Suprapubic skin (tissue), 4 donors: ENCODE data around the gene ZSCAN30. TPM values are rescaled to one million over a fixed set of nuclear protein-coding genes. Genes with fewer than 3 reads are reported as not detected.

Experiments
- DNase-seq, 2 donors: peaks; one replicate each; pipeline ENCODE4 v3.0.0-alpha.2; 2019; ENCODE audit warnings: low spot score in 2 of 2
- H3K27ac ChIP-seq: fragments of 200-600 bp; sonication (generic); one replicate; pipeline ENCODE4 v1.5.1; 2019
- H3K27me3 ChIP-seq: fragments of 200-600 bp; sonication (generic); one replicate; pipeline ENCODE4 v1.5.1; 2019
- H3K36me3 ChIP-seq: fragments of 200-600 bp; sonication (generic); one replicate; pipeline ENCODE4 v1.5.1; 2019
- H3K4me1 ChIP-seq: fragments of 200-600 bp; sonication (generic); one replicate; pipeline ENCODE4 v1.5.1; 2019
- H3K4me3 ChIP-seq: fragments of 200-600 bp; sonication (generic); one replicate; pipeline ENCODE4 v1.5.1; 2019; ENCODE audit warnings: mild to moderate bottlenecking
- H3K9me3 ChIP-seq: fragments of 200-600 bp; sonication (generic); one replicate; pipeline ENCODE4 v1.5.1; 2019
- CTCF ChIP-seq, 2 donors: fragments of 200-600 bp in 1 of 2; fragments of 450-650 bp in 1 of 2; sonication (generic) in 1 of 2; IDR thresholded peaks; one replicate each; pipeline ENCODE4 v1.5.1; 2016 to 2019; ENCODE audit warnings: antibody characterized with exemption in 2 of 2, mild to moderate bottlenecking in 1 of 2, moderate library complexity in 1 of 2
- EP300 ChIP-seq: sonication (generic); formaldehyde crosslinking; IDR thresholded peaks from one replicate; pipeline ENCODE4 v1.6.1; 2017; ENCODE audit warnings: antibody characterized with exemption
- POLR2A ChIP-seq, 2 donors: fragments of 450-650 bp; IDR thresholded peaks; one replicate each; pipeline ENCODE4 v1.6.1; 2017; ENCODE audit warnings: antibody characterized with exemption in 2 of 2, mild to moderate bottlenecking in 2 of 2, moderate library complexity in 2 of 2
- POLR2AphosphoS5 ChIP-seq, 3 donors: sonication (generic); formaldehyde crosslinking; IDR thresholded peaks; one replicate each; pipeline ENCODE4 v1.6.1; 2017; ENCODE audit warnings: antibody characterized with exemption in 3 of 3
- WGBS: methylation state at CpG from one replicate; pipeline ENCODE4 v1.1.5; 2018; 5-methylcytosine and 5-hydroxymethylcytosine counted together
- total RNA-seq, 4 donors: library from RNA; depleted of rRNA; stranded (reverse); fragments of >200 nt; gene quantifications; one replicate each; pipeline ENCODE4 v1.1.0, GENCODE V29; 2016

Gene ZSCAN30
- total RNA-seq, 4 donors from 2014 or later: 9.6 to 25.2 (median 10.7) TPM

DNA sequence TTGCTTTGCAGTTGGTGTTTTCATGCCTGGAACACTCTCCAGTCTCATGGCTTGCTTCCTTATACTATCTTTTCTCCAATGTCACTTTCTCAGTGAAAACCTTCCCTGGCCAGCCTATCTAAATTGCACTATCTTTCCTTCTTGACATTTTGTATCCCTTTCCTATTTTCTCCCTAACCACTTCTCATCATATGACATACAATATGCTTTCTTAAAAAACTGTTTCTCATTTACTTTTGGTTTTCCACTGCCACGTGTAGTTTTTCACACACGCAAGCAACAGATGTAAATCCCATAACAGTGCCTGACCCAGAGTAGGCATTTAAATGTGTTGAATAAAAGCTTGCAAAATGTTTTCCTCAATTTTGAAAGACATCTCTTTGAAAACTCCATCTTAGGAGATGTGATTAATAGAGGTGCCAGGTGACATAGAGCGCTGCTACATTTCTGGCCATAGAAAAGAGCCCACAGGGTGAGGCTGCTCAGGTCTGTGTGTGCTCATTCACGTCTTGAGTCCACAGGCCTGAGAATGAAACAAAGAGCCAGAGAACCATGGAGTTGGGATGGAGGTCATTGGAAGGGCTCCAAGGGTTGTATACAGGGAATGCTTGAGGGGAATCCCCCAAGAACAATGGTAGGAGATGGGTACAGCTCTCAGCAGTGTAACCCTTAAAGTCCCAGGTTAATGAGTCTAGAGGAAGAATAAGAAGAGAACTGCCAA is 41.5 kb upstream of the ZSCAN30 start:
- no peak for DNase-seq
- WGBS: 73% methylated on average over 4 of the region's 4 CpGs
- no peaks in the 10 kb centered on the region for H3K4me1 ChIP-seq
- no peaks in the 10 kb centered on the region for H3K27me3 ChIP-seq
- peaks cover 42% of the 10 kb centered on the region for H3K36me3 ChIP-seq
- H3K27ac ChIP-seq: no peak overlapping the region
- no peaks in the 10 kb centered on the region for H3K9me3 ChIP-seq
- no peak for TF ChIP-seq EP300
- no peak for TF ChIP-seq CTCF (IDR thresholded peaks at IDR 0.05)
- no peak for TF ChIP-seq POLR2AphosphoS5 (IDR thresholded peaks at IDR 0.05)
- TF ChIP-seq POLR2A (IDR thresholded peaks at IDR 0.05): no peak
- H3K4me3 ChIP-seq: no peak overlapping the region

DNA sequence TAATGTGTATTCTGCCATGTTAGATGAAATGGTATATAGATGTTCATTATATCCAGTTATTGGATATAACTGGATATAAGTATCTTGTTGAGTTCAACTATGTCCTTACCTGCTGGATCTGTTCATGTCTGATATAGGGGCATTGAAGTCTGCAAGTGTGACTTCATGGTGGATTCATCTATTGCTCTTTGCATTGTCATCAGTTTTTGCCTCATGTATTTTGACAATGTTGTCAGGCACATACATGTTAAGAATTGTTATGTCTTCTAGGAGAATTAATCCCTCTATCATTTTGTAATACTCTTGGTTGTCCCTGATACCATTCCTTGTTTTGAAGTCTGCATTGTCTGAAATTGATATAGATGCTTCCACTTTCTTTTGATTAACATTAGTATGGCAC is 38.8 kb upstream of the ZSCAN30 start:
- H3K36me3 ChIP-seq: peaks cover 18% of the 10 kb centered on the region
- TF ChIP-seq POLR2AphosphoS5 (IDR thresholded peaks at IDR 0.05) (no peak), POLR2A (IDR thresholded peaks at IDR 0.05) (no peak), EP300 (no peak)
- no peak overlapping the region for H3K4me3 ChIP-seq
- H3K4me1 ChIP-seq: no peaks in the 10 kb centered on the region
- H3K27me3 ChIP-seq: no peaks in the 10 kb centered on the region
- no peaks in the 10 kb centered on the region for H3K9me3 ChIP-seq
- no peak overlapping the region for H3K27ac ChIP-seq
- DNase-seq: no peak

DNA sequence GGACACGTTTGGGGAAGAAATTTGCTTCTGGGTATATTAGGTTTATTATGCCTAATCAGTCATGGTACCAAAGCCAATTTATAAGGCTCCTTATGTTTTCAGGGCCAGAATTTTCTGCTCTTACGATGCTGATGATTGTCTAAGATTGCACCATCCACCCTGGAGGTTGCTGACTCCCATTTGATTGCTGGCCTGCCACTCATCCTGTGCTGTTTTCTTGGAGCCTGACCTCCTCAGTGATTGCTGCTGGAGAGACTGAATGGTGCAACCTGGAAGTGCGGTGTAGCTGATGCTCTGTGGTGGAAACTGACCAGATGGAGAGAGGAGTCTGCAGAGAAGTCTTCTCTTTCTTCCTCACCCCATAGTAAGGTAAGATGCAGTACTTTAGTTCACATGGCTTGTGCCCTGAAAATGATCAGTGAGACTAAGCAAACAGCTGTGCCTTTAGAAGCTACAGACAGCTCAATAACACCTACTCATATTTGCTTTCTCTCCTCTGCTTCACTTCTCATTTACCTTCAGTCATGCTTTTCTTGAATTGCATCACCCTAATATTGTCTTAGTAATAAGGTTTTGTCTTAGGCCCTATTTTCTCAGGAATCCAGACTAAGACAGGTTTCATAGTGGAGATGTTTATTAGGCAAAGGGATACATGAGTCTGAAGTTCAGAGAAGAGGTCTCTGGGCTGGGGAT is 36.8 kb upstream of the ZSCAN30 start:
- 74% methylated on average over 3 of the region's 3 CpGs for WGBS
- H3K27me3 ChIP-seq: no peaks in the 10 kb centered on the region
- no peaks in the 10 kb centered on the region for H3K4me1 ChIP-seq
- H3K27ac ChIP-seq: no peak overlapping the region
- no peak for DNase-seq
- peaks cover 3% of the 10 kb centered on the region for H3K36me3 ChIP-seq
- no peaks in the 10 kb centered on the region for H3K9me3 ChIP-seq
- TF ChIP-seq CTCF (IDR thresholded peaks at IDR 0.05) (no peak), EP300 (no peak), POLR2A (IDR thresholded peaks at IDR 0.05) (no peak), POLR2AphosphoS5 (IDR thresholded peaks at IDR 0.05) (no peak)
- no peak overlapping the region for H3K4me3 ChIP-seq

DNA sequence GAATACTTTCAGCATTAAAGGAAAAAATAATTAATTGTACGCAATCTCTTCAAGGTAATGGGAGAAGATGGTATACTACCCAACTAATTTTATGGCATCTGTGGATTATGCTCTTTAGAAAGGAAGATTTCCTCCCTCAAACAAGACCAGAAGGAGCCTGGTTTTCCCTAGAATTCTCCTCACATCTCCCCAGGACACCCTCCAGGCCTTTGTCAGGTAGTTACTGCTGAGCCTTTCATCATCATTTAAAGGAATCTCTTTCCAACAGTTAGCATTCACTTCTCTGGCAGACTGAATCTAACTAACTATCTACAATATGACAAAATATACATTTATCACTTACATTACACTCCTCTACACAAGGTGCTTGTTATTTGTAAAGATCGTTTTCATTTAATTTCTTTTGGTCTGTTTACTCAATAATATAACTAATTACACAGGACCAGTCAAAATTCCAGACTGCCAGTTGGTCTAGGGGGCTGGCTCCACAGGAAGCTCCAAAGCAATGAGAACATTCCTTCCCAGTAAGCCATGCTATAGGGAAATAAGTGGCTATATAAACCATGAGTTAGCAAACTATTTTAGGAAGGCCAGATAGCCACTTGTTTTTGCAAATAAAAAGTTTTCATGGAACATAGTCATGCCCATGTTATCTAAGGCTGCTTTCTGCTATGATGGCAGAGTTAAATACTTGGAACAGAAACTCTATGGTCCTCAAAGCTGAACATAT is 35.1 kb upstream of the ZSCAN30 start:
- Histone ChIP-seq H3K36me3 (no peaks in the 10 kb centered on the region), H3K27ac (no peak overlapping the region), H3K27me3 (no peaks in the 10 kb centered on the region), H3K4me3 (no peak overlapping the region), H3K9me3 (no peaks in the 10 kb centered on the region), H3K4me1 (no peaks in the 10 kb centered on the region)
- 85% methylated on average over 2 of the region's 2 CpGs for WGBS
- no peak for DNase-seq
- TF ChIP-seq POLR2A (IDR thresholded peaks at IDR 0.05) (no peak), POLR2AphosphoS5 (IDR thresholded peaks at IDR 0.05) (no peak), EP300 (no peak), CTCF (IDR thresholded peaks at IDR 0.05) (no peak)

GRCh38 chr18:35322486-35323458 is 32.7 kb upstream of the ZSCAN30 start:
- H3K27ac ChIP-seq: no peak overlapping the region
- DNase-seq: no peak

More at GRCh38 chr18:35322486-35323458, 32.7 kb upstream of the ZSCAN30 start:
- Histone ChIP-seq H3K4me3 (no peak overlapping the region), H3K4me1 (no peaks in the 10 kb centered on the region), H3K36me3 (no peaks in the 10 kb centered on the region), H3K9me3 (no peaks in the 10 kb centered on the region), H3K27me3 (no peaks in the 10 kb centered on the region)
- WGBS: 71% methylated on average over 3 of the region's 3 CpGs
- TF ChIP-seq EP300 (no peak), CTCF (IDR thresholded peaks at IDR 0.05) (no peak), POLR2AphosphoS5 (IDR thresholded peaks at IDR 0.05) (no peak), POLR2A (IDR thresholded peaks at IDR 0.05) (no peak)
